ENCODE data around the gene UGT2B10.
"Not testable (repeated sequence)": the region's sequence is repeated elsewhere in the genome, so short reads cannot be mapped to it uniquely, and the experiment has no call there.

UGT2B10 gene

DNA sequence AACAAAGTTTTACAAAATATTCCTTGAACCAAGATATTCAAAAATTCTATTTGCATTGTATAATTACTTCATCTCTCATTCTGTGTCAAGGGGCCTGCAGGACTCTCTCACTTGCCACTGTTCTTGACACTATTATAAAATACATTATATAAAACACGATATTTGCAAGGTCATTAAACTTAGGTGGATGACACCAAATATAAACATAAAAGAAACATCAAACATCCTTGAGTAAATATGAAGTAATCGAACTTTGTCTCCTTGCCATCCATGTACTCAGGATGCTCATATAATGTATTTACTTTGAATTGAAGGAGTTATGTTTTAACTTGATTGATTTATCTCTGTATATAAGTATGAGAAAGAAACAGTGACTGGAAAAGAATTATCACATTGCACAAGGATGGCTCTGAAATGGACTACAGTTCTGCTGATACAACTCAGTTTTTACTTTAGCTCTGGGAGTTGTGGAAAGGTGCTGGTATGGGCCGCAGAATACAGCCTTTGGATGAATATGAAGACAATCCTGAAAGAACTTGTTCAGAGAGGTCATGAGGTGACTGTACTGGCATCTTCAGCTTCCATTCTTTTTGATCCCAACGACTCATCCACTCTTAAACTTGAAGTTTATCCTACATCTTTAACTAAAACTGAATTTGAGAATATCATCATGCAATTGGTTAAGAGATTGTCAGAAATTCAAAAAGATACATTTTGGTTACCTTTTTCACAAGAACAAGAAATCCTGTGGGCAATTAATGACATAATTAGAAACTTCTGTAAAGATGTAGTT is at the start of gene UGT2B10:
Gene UGT2B10 (plus strand): TSS at position 378 of the 793 bp plus-strand sequence. CDS start 26 bp downstream, at position 404.
- DNase-seq, result not testable (repeated sequence)

DNA sequence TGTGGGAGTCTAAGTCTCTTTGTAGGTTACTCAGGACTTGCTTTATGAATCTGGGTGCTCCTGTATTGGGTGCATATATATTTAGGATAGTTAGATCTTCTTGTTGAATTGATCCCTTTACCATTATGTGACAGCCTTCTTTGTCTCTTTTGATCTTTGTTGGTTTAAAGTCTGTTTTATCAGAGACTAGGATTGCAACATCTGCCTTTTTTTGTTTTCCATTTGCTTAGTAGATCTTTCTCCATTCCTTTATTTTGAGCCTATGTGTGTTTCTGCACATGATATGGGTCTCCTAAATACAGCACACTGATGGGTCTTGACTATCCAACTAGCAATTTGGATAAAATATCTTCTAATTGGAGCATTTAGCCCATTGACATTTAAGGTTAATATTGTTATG is 44.0 kb upstream of the UGT2B10 start:
- DNase-seq, result not testable (repeated sequence)

DNA sequence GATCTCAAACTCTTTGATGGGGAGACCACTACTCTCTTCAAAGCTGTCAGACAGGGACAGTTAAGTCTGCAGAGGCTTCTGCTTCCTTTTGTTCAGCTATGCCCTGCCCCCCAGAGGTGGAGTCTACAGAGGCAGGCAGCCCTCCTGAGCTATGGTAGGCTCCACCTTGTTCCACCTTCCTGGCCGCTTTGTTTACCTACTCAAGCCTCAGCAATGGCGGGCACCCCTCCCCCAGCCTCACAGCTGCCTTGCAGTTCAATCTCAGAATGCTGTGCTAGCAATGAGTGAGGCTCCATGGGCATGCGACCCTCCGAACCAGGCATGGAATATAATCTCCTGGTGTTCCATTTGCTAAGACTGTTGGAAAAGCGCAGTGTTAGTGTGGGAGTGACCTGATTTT is 42.1 kb upstream of the UGT2B10 start:
- DNase-seq, result no peak

DNA sequence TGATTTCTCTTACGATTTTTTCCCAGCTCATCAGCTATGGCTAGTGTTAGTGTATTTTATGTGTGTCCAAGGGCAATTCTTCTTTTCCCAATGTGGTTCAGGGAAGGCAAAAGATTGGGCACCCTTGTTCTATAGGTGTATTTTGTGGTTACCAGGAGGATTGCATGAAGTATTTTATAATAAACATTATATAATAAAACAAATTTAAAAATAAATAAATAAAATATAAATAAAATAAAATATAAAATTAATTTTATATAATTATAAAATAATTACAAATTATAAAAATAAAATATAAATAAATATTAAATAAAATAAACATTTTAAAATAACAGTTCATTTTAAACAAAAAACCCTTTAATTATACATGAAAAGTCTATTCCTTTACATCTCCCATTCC is 35.6 kb upstream of the UGT2B10 start:
- DNase-seq, result no peak

DNA sequence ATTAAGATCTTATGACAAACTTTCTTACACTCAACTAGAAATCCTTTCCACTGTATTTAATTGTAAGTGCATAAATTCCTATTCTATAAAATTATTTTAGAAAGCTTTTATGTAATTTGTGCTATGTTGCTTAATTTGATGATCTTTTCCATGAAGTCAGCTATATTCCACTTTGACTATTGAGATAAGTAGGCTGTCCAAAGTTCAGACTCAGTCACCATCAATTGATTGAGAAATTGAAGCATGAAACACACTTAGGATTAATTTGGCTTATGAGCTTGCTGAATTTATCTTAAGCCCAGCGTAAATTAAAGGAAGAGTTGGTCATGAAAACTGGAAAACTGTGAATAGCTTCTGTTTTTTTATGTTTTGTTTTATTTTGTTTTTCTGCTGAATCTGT is 18.7 kb upstream of the UGT2B10 start:
- DNase-seq, result no peak

DNA sequence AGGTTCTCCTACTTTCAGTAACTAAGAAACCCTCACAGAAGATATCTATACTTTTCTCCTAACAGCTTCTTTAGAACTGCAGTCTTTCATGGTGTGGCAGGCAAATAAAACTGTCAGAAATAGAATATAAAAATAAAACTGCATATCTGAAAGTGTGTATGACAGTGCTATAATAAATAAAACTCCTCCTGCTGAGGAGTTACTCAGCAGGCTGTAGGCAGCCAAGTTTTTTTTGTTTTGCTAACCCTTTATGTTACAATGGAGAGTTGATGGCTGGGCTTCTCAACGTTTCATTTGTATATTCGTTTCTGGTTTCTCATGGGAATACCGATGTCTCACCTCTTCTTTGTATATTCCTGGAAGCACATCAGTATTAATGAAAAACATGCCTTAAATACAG is 18.2 kb upstream of the UGT2B10 start:
- no peak for DNase-seq

DNA sequence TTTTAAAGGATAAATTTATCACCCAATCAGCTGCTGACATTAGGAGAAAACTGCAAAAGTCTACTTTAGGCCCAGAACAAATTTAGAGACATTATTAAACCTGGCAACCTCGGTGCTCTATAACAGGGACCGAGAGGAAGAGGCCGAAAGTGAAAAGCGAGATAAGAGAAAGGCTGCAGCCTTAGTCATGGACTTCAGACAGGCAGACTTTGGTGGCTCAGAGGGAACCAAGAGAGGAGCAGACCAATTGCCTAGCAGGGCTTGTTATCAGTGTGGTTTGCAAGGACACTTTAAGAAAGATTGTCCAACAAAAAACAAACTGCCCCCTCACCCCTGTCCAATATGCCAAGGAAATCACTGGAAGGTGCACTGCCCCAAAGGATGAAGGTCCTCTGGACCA is 12.8 kb upstream of the UGT2B10 start:
- DNase-seq, result no peak

DNA sequence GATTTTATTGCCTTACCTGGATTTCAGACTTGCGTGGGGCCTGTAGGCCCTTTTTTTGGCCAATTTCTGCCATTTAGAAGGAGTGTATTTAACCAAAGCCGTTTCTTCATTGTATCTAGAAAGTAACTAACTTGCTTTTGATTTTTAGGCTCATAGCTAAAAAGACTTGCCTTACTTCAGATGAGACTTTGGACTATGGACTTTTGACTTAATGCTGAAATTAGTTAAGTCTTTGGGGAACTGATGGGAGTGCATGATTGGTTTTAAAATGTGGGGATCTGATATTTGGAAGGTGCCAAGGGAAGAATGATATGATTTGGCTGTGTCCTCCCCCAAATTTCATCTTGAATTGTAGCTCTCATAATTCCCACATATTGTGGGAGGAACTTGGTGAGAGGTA is 7.7 kb upstream of the UGT2B10 start:
- no peak for DNase-seq

DNA sequence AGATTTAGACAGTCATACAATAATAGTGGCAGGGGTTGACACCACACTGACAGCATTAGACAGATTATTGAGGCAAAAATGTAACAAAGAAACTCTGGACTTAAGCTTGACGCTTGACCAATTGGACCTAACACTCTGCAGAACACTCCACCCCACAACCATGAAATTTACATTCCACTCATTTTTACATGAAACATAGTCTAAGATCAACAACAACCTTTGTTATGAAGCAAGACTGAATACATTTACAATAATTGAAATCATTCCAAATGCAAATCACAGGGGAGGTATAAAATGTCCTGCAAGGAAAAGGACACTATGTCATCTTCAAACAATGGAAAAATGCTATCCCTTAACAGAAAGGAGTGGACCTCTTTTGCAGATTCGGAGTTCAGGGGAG is 4.9 kb upstream of the UGT2B10 start:
- DNase-seq, result no peak

DNA sequence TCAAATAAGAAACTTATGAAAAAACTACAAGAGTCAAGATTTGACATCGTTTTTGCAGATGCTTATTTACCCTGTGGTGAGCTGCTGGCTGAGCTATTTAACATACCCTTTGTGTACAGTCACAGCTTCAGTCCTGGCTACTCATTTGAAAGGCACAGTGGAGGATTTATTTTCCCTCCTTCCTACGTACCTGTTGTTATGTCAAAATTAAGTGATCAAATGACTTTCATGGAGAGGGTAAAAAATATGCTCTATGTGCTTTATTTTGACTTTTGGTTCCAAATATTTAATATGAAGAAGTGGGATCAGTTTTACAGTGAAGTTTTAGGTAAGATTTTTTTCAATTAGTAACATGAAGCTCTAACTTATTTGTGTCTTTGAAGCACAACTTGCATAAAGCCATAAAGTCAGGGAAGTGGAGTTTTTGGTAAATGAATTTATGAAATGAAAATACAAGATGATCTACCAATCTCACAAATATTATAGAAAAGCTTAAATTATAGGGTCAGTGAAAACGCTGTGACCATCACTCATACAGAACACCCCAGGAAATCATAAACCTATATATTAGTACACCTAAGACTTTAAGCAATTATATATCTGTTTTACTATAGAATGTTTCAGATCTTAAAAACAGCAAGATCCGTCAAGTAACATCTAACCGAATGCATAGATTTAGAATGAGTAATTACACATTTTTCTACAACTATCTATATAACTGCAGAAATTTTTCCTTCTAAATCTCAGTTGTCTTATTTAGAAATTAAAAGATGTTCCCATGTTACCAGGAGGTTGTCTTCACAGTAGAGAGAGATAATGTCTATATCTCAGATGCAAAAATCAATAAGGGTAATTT is 844 bp downstream of the UGT2B10 start:
- DNase-seq, result not testable (repeated sequence)

DNA sequence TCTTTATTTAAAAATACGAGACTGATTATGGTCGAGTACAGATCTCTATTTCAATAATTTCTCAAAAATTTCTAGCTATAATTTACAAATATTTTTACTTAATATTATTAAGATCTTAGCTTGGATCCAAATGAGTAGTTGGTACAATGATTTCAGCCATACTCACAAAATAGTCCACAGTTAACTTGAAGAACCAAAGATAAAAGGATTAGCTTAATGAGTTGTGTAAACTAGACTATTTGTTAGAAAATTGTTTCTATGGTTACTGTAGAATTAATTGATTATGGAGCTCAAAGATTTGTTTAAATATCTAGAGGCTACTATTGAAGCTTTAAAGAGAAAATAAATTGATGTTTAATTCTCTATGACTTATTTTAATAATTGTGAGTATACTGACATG is 1.6 kb downstream of the UGT2B10 start:
- no peak for DNase-seq

DNA sequence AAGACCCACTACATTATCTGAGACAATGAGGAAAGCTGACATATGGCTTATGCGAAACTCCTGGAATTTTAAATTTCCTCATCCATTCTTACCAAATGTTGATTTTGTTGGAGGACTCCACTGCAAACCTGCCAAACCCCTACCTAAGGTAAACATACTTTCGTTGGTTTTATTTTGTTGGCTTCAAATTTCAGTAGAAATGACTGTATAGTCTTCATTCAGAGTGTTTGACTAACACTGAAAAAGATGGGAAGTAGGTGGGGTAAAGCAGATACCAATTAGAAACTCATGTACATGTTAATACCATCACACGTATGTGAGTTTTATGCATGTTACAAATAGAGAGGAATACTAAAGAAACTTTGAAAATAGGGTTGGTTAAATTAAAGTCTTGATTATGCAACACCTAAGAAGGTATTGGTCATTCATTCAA is 2.3 kb downstream of the UGT2B10 start:
- DNase-seq, result not testable (repeated sequence)

DNA sequence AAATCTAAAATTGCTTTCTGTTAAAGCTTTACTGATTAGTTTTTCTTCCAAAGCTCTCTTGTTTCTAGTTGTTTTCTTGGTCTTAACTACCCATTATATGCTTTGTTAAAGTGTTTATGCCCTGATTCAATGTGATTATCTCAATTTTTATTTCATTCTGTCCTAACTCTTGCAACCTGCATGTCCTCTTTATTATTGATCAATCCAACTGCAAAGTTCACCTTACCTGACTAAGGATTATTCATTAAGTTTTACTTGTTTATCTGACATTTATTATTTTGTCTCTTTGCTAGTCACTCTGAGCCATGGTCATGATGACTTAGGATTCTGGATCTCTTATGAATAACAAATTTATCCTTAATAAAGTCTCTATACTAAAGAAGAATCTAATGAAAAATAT is 15.8 kb downstream of the UGT2B10 start:
- no peak for DNase-seq

DNA sequence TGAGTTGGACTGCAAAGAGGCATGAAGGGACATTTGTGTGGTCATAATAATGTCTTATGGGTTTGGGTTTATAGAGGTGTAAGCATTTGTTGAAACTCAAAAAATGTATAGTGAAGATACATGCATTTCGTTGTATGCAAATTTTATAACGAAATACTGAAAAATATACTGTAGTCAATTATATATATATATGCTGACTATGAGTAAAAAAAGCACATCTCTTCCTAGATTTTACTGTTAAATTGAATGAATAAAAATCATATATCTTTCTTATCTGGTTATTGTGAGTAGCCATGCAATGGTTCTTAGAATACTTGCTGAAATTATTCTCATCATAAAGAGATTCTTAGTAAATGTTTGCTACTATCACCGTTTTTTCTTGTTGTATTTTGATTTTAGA is 34.5 kb downstream of the UGT2B10 start:
- DNase-seq, result no peak

DNA sequence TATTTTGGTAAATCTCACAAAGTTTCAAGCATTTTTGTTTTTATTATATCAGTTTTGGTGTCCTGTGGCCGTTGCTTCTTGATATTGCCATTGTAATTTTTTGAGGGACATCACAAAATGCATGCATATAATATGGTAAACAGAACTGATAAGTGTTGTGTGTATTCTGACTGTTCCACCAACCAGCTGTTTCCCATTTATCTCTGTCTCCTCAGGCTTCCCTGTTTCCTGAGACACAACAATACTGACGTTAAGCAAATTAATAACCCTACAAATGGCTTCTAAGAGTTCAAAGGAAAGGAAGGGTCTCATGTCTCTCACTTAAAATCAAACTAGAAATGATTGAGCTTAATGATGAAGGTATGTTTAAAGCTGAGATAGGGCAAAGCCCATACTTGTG is 40.0 kb downstream of the UGT2B10 start:
- no peak for DNase-seq

DNA sequence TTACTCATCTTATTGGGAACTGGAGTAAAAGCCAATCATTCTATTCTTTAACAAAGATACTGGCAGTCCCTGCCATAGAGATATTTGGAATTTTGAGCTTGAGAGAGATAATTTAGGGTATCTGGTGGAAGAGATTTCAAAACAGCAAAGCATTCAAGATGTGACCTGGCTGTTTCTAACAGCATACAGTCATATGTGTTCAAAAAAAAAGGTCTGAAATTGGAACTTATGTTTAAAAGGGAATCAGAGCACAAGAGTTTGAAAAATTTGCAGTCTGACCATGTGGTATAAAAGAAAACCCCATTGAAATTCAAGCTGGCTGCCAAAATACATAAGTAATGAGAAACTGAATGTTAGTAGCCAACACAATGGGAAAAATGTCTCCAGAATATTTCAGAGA is 42.2 kb downstream of the UGT2B10 start:
- DNase-seq, result no peak

DNA sequence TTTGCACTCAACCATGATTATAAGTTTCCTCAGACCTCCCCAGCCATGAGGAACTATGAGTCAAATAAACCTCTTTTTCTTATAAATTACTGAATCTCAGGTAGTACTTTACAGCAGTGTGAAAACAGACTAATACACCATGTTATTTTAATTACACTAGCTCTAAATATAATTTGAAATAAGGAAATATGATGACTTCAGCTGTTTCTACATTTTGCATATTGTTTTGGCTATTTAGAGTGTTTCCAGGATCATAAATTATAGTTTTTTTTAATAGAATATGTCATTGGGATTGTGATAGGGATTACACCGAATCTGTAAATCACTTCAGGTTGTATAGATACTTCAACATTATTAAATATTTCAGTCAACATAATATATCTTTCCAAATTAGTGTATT is 43.9 kb downstream of the UGT2B10 start:
- DNase-seq, result no peak

DNA sequence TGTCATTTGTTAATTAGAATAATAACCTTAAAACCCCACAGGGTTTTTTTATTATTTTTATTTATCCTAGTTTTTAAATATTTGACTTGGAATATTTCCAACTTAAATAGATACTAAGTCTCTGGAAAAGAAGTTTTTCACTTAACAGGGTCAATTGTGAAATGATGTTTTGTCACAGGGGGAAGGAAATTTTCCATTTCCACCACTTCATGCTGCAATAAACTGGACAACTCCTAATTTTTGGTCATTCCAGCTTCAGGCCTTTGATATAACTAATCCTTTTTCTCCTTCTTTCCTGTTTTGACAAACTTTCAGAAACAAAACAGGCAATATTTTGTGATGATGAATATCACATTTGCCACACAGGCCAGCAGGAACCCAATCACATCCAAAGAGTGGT is 45.3 kb downstream of the UGT2B10 start:
- no peak for DNase-seq

DNA sequence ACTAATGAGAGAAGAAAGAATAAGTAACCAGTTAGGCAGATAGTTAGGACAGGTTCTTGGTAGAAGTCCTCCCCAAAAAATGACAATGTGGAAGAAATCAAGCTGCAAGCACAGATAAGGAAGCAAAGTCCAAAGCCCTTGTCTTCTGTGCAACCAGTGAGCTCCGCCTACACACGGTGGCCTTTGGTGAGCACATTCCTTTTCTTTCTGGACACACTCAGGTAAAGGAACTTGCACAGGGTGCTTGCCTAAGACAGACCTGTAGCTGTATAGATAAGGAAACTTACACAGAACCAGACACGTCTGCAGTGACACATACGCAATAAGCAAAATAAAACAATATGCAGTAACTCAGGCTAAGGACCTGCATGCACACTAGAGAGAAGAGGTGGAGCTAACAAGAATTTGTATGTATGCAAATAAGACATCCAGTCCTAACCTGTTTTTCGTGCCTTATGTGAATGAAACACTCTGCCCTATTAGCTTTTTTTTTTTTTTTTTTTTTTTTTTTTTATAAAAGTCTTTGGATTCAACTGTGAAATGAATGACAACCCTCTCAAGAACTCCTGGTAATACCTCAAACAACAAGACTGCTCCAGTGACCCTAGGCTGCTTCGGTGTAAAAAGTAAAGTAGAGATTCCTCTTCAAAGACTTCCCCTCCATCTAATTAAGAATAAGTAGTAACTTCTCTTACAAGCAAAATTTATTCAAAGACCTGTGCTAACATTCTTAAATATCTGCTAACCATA is 48.8 kb downstream of the UGT2B10 start:
- DNase-seq, result no peak

DNA sequence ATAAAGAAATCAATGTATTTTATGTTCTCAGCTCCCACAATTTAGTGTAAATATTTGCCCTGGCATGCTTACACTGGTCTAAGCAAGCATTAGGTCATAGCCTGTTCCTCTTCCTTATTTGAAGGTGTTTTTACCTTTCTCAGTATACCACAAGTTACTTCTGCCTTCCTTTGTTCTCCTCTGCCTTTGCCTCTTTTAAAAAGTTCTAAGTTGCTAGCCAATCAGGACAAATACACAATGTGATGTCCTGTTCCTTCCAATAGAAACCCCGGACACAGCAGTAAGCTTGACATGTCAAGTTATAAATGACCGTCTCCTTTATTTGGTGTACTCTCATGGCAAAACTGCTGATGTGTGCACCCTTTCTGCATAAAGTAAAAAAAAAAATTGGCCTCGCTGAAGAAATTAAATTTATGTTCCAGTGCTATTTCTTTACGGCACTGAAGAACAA is 49.4 kb downstream of the UGT2B10 start:
- DNase-seq, result no peak

DNA sequence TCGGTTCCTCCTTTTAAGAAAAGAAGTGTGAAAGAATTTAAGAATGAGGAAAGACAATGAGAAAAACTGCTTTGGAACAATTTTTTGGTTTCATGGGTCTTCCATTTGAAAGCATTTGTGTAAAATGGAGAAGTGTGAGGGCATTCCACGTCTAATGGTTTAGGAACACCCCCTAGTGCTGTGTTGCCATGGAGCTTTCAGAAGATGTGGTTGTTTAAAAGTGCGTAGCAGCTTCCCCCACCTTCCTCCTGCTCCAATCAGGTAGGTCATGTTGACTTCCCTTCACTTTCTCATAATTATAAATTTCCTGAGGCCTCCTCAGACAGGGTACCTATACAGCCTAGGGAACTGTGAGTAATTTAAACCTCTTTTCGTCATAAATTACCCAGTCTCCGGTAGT is 50.0 kb downstream of the UGT2B10 start:
- no peak for DNase-seq

DNA sequence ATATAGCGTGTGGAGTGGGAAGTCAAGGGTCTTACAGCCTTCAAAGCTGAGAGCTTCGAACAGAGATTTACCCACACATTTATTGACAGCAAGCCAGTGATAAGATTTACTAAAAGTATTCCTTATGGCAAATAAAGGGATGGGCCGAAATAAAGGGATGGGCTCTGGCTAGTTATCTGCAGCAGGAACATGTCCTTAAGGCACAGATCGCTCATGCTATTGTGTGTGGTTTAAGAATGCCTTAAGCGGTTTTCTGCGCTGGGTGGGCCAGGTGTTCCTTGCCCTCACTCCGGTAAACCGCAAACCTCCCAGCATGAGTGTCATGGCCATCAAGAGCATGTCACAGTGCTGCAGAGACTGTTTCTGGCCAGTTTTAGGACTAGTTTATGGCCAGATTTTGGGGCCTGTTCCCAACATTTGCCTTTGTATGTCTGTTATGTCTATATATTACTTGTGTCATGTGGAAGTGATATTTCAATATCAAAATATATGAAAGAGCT is 53.5 kb downstream of the UGT2B10 start:
- no peak for DNase-seq

Measured in inflammatory macrophage treated with lipopolysaccharide for 1 hour (primary cell).